Measurements from ENCODE around the gene DYNC1LI1.

The DYNC1LI1 gene

GRCh38 chr3:32484436-32484835 lies 86.2 kb downstream of the DYNC1LI1 start:
- no peak for DNase-seq

- DNase-seq: no peak
These were observed 86.9 kb downstream of the DYNC1LI1 start for GRCh38 chr3:32483772-32484171.

GRCh38 chr3:32482693-32483092 lies 88.0 kb downstream of the DYNC1LI1 start:
- no peak for DNase-seq

- DNase-seq: no peak
These were observed 88.6 kb downstream of the DYNC1LI1 start for GRCh38 chr3:32481791-32482631.

GRCh38 chr3:32480604-32481003 lies 90.1 kb downstream of the DYNC1LI1 start:
- no peak for DNase-seq

Measured in NCI-H187 treated with DMSO at 0.1 percent for 48 hours (cell line).